HFFc6 (cell line): Measurements from ENCODE around the gene ALOXE3. TPM values are rescaled to one million over a fixed set of nuclear protein-coding genes. Genes with fewer than 3 reads are reported as not detected.

Source experiments
- DNase-seq: peaks from one replicate; pipeline ENCODE4 v3.0.0-alpha.2; 2018
- H3K27ac Mint-ChIP-seq: 2 replicates; pipeline ENCODE4 v1.8.0; 2020; ENCODE audit warnings: mild to moderate bottlenecking, mixed read lengths
- H3K27me3 Mint-ChIP-seq: 2 replicates; pipeline ENCODE4 v1.8.0; 2021; ENCODE audit warnings: mild to moderate bottlenecking, moderate library complexity, mixed read lengths; ENCODE audit not compliant: insufficient read depth
- H3K36me3 Mint-ChIP-seq: 2 replicates; pipeline ENCODE4 v1.8.0; 2021; ENCODE audit warnings: low read depth, mixed read lengths
- H3K4me1 Mint-ChIP-seq: 2 replicates; pipeline ENCODE4 v1.8.0; 2020; ENCODE audit warnings: low read depth, mixed read lengths
- H3K4me3 Mint-ChIP-seq: 2 replicates; pipeline ENCODE4 v1.8.0; 2020; ENCODE audit warnings: mild to moderate bottlenecking, moderate library complexity, mixed read lengths
- H3K9me3 Mint-ChIP-seq: 2 replicates; pipeline ENCODE4 v1.8.0; 2020; ENCODE audit warnings: mild to moderate bottlenecking, mixed read lengths
- CTCF ChIP-seq: fragments of 200-600 bp; sonication (generic); IDR thresholded peaks from 2 replicates; pipeline ENCODE4 v1.5.0; 2021; ENCODE audit warnings: antibody characterized with exemption, mild to moderate bottlenecking
- total RNA-seq, 6 experiments: library from RNA; stranded (reverse); fragmentation: NEBNext Ultra II Directional; extraction: Animal tissue kit (Norgen Biotek cat#: 25700); gene quantifications; 2 replicates in 1 of 6; 3 replicates in 5 of 6; pipeline ENCODE4 v1.2.3, GENCODE V29; 2021

Gene ALOXE3
- total RNA-seq, 6 experiments from 2014 or later: 0.14 to 0.30 (median 0.21) TPM

GRCh38 chr17:8162997-8163977 is 45.0 kb upstream of the ALOXE3 start:
- H3K4me1 Mint-ChIP-seq: peaks cover 46% of the 10 kb centered on the region
- peak overlapping the region; percentile 97 for H3K27ac Mint-ChIP-seq
- peak overlapping the region; percentile 86 for H3K4me3 Mint-ChIP-seq
- H3K9me3 Mint-ChIP-seq: no peaks in the 10 kb centered on the region
- no peak for DNase-seq
- TF ChIP-seq CTCF: no peak
- H3K27me3 Mint-ChIP-seq: peaks cover 4% of the 10 kb centered on the region
- H3K36me3 Mint-ChIP-seq: peaks cover 9% of the 10 kb centered on the region

GRCh38 chr17:8162233-8162996 is 44.1 kb upstream of the ALOXE3 start, which contains the start of gene VAMP2:
VAMP2 (minus strand) TSS chr17:8162948; CDS start chr17:8162879, 69 bp downstream.
- Mint-ChIP-seq H3K27me3 (peaks cover 4% of the 10 kb centered on the region), H3K27ac (peak within 1 kb of the TSS; percentile 97), H3K4me3 (peak within 1 kb of the TSS; percentile 87), H3K9me3 (no peaks in the 10 kb centered on the region), H3K4me1 (peaks cover 46% of the 10 kb centered on the region), H3K36me3 (peaks cover 9% of the 10 kb centered on the region)
- DNase-seq: peak; percentile 68
- peak; percentile 22; the same call in 1 of the 2 replicates for TF ChIP-seq CTCF

- Mint-ChIP-seq H3K27ac (peak overlapping the region; percentile 85), H3K4me1 (peaks cover 46% of the 10 kb centered on the region), H3K27me3 (peaks cover 2% of the 10 kb centered on the region), H3K4me3 (peak overlapping the region; percentile 87), H3K36me3 (peaks cover 9% of the 10 kb centered on the region), H3K9me3 (no peaks in the 10 kb centered on the region)
- TF ChIP-seq CTCF: no peak
- DNase-seq: no peak
Measured at GRCh38 chr17:8161289-8162232, 43.2 kb upstream of the ALOXE3 start.

- Mint-ChIP-seq H3K27me3 (peaks cover 2% of the 10 kb centered on the region), H3K9me3 (no peaks in the 10 kb centered on the region), H3K4me3 (peak overlapping the region; percentile 87), H3K4me1 (peaks cover 46% of the 10 kb centered on the region), H3K36me3 (peaks cover 9% of the 10 kb centered on the region), H3K27ac (peak overlapping the region; percentile 85; the same call in 1 of the 2 replicates)
- DNase-seq: no peak
- TF ChIP-seq CTCF: no peak
Measured at GRCh38 chr17:8160741-8161221, 42.5 kb upstream of the ALOXE3 start.
